BJ (cell line): ENCODE measurements around the gene PARS2. TPM values are rescaled to one million over a fixed set of nuclear protein-coding genes. Genes with fewer than 3 reads are reported as not detected.

Experiments
- CTCF ChIA-PET: fragments of 350-600 bp; formaldehyde crosslinking; extraction: SDS; loops from one replicate; lab custom pipeline; 2021; ENCODE audit warnings: antibody characterized with exemption, inconsistent platforms; lab: Yijun Ruan, JAX
- POLR2A ChIA-PET: fragments of 300-600 bp; sonication (Branson Sonifier 250); formaldehyde crosslinking; extraction: SDS; loops from one replicate; lab custom pipeline; 2021; ENCODE audit warnings: antibody characterized with exemption; lab: Charles Lee
- DNase-seq: peaks from one replicate; pipeline ENCODE4 v3.0.0-alpha.2; 2011; ENCODE audit warnings: low read depth
- H3K27me3 ChIP-seq: 2 replicates; pipeline ENCODE4 v1.6.0; 2011; ENCODE audit warnings: low read length; ENCODE audit not compliant: control insufficient read depth, insufficient read depth
- H3K36me3 ChIP-seq: 2 replicates; pipeline ENCODE4 v1.5.1; 2011; ENCODE audit warnings: low read length; ENCODE audit not compliant: control insufficient read depth, insufficient read depth
- H3K4me3 ChIP-seq: 2 replicates; pipeline ENCODE4 v1.5.1; 2011; ENCODE audit warnings: low read depth, mild to moderate bottlenecking, control low read depth, low read length
- CTCF ChIP-seq: IDR thresholded peaks from 2 replicates; pipeline ENCODE4 v1.5.1; 2011; ENCODE audit warnings: low read depth, mild to moderate bottlenecking, control low read depth, inconsistent platforms, low read length, moderate library complexity; ENCODE audit not compliant: insufficient read depth
- polyA plus RNA-seq: library from polyadenylated mRNA; depleted of rRNA; stranded (reverse); fragments of >200 nt; gene quantifications from 2 replicates; pipeline ENCODE4 v1.2.3, GENCODE V29; 2011

Gene PARS2
- polyA plus RNA-seq, 1 experiment = 3.9 TPM

- no peak for TF ChIP-seq CTCF
- no peak for DNase-seq
- no peaks in the 10 kb centered on the region for H3K36me3 ChIP-seq
- H3K27me3 ChIP-seq = peaks cover 13% of the 10 kb centered on the region
- ChIA-PET CTCF (interaction anchor here (0.6 to 1.5 kb wide), 4 partner anchors 14 to 742 kb away, joined by 3 to 4 read pairs (median 4); no protein-coding TSS in a partner anchor), POLR2A (no interaction called here)
- H3K4me3 ChIP-seq = no peak overlapping the region
Measured at GRCh38 chr1:54811739-54812655, 47.7 kb upstream of the PARS2 start.

- ChIA-PET CTCF (interaction anchor here (0.8 to 1.3 kb wide), 3 partner anchors 33 to 933 kb away, joined by 3 to 4 read pairs (median 3); no protein-coding TSS in a partner anchor), POLR2A (no interaction called here)
- H3K4me3 ChIP-seq = no peak overlapping the region
- no peak for TF ChIP-seq CTCF
- DNase-seq = no peak
- H3K36me3 ChIP-seq = no peaks in the 10 kb centered on the region
- peaks cover 10% of the 10 kb centered on the region for H3K27me3 ChIP-seq
Measured at GRCh38 chr1:54811066-54811465, 46.7 kb upstream of the PARS2 start.

- no peak overlapping the region for H3K4me3 ChIP-seq
- TF ChIP-seq CTCF = peak; percentile 91
- DNase-seq = no peak
- peaks cover 9% of the 10 kb centered on the region for H3K27me3 ChIP-seq
- POLR2A ChIA-PET = no interaction called here
- H3K36me3 ChIP-seq = no peaks in the 10 kb centered on the region
- CTCF ChIA-PET = interaction anchor here (0.6 to 2.2 kb wide), 19 partner anchors 9 to 932 kb away, joined by 3 to 12 read pairs (median 3); no protein-coding TSS in a partner anchor
Measured at GRCh38 chr1:54810153-54810942, 46.0 kb upstream of the PARS2 start.

GRCh38 chr1:54809496-54810074 lies 45.3 kb upstream of the PARS2 start:
- H3K4me3 ChIP-seq = no peak overlapping the region
- CTCF ChIA-PET = interaction anchor here (0.6 to 2.2 kb wide), 21 partner anchors 8 to 931 kb away, joined by 3 to 12 read pairs (median 3); no protein-coding TSS in a partner anchor
- POLR2A ChIA-PET = no interaction called here
- peaks cover 7% of the 10 kb centered on the region for H3K27me3 ChIP-seq
- H3K36me3 ChIP-seq = no peaks in the 10 kb centered on the region
- no peak for DNase-seq
- TF ChIP-seq CTCF = no peak
